ENCODE measurements around the gene DGKI.
"Not testable (repeated sequence)": the region's sequence is repeated elsewhere in the genome, so short reads cannot be mapped to it uniquely, and the experiment has no call there.

DGKI gene

DNA sequence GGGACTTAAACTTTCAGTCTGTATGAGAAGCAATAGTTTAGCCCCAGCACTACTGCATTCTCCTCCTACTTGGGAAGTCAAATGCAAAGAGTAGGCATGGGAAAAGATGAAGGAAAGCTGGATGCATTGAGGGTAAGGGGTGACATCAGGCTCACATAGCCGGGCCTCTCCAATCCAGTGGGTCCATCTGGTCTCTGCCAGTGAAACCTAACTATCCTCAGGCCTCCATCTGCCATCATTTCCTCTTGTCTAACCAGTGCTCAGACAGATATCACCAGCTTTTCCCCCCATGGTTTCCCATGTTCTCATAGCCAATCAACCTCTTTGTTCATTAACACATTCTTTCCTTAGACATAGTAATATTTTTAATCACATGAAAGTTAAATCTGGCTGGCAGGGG, 118.3 kb downstream of the DGKI start:
- DNase-seq, result no peak

DNA sequence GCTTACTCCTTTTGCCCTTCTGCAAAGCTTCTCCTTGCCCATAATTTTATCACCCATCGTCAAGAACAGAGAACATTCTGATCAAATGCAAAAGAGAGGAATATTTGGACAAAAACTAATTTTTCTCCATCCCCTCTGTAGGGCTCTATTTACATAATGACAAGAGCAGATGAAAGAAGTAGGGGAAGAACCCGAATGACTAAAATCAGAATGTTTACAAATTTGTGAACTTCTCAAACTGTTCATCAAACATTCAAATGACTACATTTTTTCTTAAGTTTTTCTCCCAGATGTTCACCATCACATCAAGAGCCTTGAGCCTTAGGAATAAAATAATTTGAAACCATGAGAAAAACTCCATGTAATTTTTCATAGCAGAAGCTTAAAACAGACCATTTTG, 119.4 kb downstream of the DGKI start:
- DNase-seq, result no peak

- no peak for DNase-seq
These were observed 128.4 kb downstream of the DGKI start for GRCh38 chr7:137718355-137718754.

GRCh38 chr7:137717811-137718271, 128.9 kb downstream of the DGKI start:
- DNase-seq, result no peak

DNA sequence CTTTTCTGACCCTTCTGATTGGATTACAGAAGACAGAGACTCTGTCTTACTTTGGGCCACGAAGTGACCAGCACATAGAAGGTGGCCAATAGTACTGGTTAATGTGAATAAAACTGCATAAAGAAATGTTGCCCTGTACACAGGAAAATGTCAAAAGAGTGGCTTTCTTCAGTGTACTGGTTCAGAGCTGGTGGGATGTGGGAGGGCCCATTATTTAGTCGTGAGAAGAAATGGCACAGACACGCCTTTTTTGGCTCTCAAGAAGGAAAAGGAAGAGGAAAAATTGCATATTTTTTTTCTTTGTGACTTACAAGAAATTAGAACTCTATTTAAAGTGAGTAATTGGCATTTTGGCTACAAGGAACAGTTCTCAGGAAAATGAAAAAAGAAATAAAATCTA, 129.7 kb downstream of the DGKI start:
- DNase-seq, result no peak

DNA sequence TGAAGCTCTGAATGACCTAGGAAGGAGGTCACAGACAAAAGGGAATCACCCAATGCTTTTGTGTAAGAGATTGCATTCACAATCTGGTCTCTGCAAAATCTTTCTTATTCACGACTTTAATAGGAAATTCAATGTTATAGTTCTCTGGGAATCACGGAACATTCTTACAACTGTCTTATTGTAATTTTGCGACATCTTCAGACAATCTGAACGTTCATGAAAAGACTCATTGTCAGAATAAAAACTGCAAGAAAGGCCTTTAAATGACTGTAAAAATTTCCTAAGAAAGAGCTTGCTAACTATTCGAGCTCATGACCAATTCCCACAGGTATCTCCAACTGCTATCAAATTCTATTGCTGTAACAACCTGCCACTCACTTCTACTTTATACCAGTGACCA, 130.7 kb downstream of the DGKI start:
- no peak for DNase-seq

DNA sequence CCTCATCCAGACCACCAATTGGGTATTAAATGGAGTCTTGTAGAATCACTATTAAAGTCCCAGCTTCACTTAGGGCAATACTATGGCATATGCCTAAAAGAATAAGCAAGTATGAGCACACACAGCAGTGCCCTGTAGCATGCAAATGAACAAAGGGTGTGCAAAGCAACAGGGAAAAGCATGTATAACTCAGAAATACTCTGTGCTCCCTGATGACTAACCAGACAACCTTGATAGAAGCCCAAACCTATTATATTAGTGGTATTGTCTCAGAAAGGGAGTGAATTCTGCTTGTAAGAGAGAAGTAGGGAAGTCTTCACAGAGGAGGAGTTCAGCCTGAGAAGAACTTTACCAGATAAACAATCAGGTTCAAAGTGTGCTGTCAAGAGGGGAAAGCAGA, 131.2 kb downstream of the DGKI start:
- no peak for DNase-seq

GRCh38 chr7:137715121-137715520, 131.7 kb downstream of the DGKI start:
- no peak for DNase-seq

GRCh38 chr7:137706330-137706729, 140.4 kb downstream of the DGKI start:
- not testable (repeated sequence) for DNase-seq

- DNase-seq, result no peak
These were observed 142.1 kb downstream of the DGKI start for GRCh38 chr7:137704723-137705122.

GRCh38 chr7:137703291-137704010, 143.3 kb downstream of the DGKI start:
- no peak for DNase-seq

DNA sequence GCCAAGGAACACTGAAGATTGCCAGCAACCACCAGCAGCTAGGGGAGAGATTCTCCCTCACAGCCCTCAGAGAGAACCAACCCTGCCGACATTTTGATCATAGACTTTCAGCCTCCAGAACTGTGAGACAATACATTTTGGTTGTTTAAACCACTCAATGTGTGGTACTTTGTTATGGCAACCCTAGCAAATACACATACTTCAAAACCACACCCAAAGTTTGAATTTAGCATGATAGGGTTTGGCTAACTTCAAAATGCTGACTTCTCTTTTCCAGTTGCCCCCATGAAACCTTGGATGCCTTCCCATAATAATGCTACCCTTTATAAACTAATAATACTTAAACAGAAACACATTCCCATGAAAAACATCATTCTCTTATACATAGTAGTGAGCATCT, 149.8 kb downstream of the DGKI start:
- DNase-seq, result no peak

DNA sequence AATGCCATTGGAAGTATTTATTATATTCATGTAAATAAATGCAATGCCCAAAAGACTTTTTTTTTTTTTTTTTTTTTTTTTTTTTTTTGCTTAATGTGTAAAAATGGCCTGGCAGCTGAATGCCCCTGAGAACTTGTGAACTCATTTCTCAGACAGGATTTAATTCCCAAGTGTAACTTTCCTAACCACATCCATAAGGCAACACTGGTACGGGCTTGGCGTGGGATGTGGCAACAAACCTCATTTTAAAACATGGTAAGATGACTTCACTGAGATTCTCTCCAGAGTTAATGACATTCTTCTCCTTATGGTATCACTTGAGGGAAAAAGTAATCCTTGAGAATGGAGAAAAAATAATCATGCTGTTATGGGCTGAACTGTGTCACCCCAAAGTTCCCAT, 150.4 kb downstream of the DGKI start:
- no peak for DNase-seq

GRCh38 chr7:137695942-137696341, 150.8 kb downstream of the DGKI start:
- DNase-seq, result no peak

DNA sequence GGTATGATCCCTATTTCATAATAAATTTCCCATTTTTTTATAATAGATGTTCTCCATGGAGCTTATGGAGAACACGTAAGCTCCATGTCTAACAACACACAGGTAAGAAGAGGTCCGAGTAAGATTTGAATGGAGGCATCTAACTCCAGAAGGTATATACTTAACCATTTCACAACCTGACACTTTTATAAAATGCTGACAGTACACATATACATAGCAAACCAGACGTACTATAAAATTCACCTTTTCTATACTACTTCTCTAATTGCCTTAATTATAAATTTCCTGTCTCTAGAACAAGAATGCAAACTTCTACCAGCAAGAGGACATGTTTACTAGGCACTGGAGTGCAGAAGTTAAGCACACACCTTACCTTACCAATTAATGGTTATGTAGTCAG, 151.3 kb downstream of the DGKI start:
- no peak for DNase-seq

DNA sequence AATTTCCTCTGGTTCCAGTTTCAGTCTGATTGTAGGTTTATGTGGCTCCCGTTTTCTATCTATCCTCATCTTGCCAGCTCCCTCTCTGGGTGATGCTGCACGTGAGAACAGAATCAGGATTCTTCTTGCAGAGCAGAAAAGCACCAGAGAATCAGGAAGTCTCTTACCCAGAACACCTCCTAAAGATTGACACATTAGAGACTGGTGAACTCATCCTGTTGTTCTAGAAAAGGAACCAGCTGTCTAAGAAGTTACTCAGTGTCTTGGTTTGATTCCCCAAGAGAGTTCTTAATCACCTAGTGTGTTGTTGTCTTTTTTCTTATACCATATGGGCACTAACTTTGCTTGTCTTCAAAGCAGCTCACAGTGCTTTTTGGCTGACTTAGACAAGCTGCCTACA, 152.4 kb downstream of the DGKI start:
- no peak for DNase-seq

- DNase-seq, result no peak
These were observed 154.4 kb downstream of the DGKI start for GRCh38 chr7:137692399-137692798.

GRCh38 chr7:137691566-137691965, 155.2 kb downstream of the DGKI start:
- no peak for DNase-seq

DNA sequence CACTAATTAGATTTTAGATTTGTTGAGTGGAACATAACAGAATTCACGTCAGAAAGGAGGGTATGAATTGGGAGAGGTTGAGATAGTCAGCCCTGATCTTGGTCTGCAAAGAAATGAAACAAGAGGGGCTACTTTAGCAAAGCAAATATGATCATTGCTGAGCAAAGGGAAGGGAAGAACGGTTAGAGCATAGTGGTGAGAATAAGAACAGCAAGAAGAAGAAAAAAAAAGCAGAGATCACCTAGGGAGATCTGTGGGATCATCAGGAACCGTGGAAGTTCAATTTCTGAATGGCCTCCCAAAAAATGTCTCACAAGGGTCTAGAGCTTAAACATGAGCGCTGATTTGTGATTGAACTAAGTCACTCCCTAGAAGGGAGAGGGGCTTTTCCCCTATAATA, 156.1 kb downstream of the DGKI start:
- no peak for DNase-seq

DNA sequence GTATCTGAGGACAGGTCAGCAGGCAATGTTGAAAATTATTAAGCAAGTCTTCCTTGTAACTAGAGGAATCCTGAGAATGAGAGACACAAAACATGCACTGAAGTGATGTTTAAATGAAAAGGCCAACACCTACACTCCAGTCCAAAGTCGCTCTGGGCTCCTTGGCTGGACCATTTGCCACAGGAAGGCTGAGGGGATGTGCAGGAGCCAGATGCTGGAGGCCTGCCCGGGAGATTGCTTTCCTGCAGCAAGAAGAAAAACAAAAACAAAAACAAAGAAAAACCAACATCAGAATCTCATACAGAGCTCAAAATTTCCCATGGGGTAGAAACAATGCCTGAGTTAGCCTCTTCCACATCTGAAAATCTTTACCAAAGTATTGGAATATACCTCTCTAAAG, 157.0 kb downstream of the DGKI start:
- DNase-seq, result no peak

DNA sequence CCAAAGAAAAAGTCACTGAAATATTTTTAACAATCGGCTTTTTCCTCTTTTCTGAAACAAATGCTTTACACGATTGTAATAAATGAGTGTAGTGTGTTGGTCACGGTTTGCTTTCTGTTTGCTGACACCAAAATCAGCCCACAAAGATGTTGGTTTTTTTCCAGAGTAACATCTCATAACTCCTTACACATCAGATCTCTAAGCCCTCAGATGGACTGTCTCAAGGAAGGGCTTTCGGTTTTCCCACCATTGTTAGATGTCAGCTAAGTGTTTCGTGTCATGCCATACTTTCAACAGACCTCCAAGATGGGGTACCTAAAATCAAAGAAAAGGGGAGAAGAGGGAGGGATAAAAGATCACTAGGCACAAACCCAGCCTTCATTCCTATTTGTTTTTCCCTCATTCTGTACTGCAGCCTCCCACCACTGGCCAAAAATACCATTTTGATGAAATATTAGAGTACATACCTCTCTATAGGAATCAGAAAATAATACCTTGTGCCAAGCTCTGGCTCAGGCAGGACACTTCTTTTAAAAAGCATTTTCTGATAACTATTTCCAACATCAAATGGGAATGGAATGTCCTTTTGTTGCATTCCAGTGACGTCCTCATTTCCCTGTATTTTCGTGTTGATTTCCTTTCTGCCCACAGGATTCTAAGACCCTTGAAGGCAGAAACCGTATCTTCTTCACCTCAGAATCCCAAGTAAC, 159.1 kb downstream of the DGKI start:
- no peak for DNase-seq

- no peak for DNase-seq
These were observed 161.2 kb downstream of the DGKI start for GRCh38 chr7:137685433-137686164.

- no peak for DNase-seq
These were observed 162.0 kb downstream of the DGKI start for GRCh38 chr7:137684776-137685175.

DNA sequence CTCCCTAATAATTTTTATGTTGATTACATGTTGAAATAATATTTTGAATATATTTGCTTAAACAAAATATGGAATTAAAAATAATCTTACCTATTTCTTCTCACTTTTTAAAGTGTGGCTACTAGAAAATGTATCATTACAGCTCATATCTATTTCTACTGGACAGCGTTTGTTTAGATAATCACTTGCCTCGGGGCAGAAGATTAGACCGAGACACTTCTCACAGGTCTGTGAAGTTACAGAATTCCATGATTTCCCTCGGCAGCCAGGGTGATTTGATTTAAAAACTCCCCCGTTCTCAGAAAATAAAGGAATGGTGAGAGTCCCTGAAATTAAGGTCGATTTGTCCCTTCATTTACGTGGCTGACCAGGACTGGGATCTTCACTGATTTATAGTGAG, 162.5 kb downstream of the DGKI start:
- no peak for DNase-seq

Measured in hematopoietic multipotent progenitor cell treated with erythropoietin and hydrocortisone succinate and interleukin-3 and kit ligand, for 8 days (in vitro differentiated cells).